ENCODE measurements around the gene ZNF93.

The ZNF93 gene

GRCh38 chr19:19966862-19967261, 66.1 kb downstream of the ZNF93 start:
- Histone ChIP-seq H3K9ac (ENCODE audit: low read depth, low read length) (no peak overlapping the region), H3K9me3 (ENCODE audit: control insufficient read depth, insufficient read depth, low read length) (peaks cover 39% of the 10 kb centered on the region), H3K4me3 (ENCODE audit: low read depth, low read length) (no peak overlapping the region), H3K27ac (ENCODE audit: low read depth, low read length) (no peak overlapping the region), H3K27me3 (ENCODE audit: control insufficient read depth, insufficient read depth, low read length) (no peaks in the 10 kb centered on the region), H3K4me1 (ENCODE audit: control insufficient read depth, insufficient read depth, low read length) (no peaks in the 10 kb centered on the region), H3K36me3 (ENCODE audit: control insufficient read depth, insufficient read depth, low read length) (no peaks in the 10 kb centered on the region)
